H1 (cell line): ENCODE results near the gene ZNF888. TPM values are rescaled to one million over a fixed set of nuclear protein-coding genes. Genes with fewer than 3 reads are reported as not detected.

ENCODE experiments used
- CTCF ChIA-PET: fragments of 300-600 bp; sonication (Branson Sonifier 250); formaldehyde crosslinking; loops from one replicate; lab custom pipeline; 2021; ENCODE audit not compliant: partially characterized antibody; lab: Charles Lee
- POLR2A ChIA-PET: fragments of 300-600 bp; sonication (Branson Sonifier 250); formaldehyde crosslinking; loops from one replicate; lab custom pipeline; 2021; ENCODE audit warnings: inconsistent platforms; ENCODE audit not compliant: partially characterized antibody; lab: Charles Lee
- DNase-seq, 2 experiments: peaks; one replicate each; pipeline versions ENCODE4 v3.0.0 to v3.0.0-alpha.2; 2010 to 2022; ENCODE audit warnings: low spot score in 2 of 2, low read depth in 1 of 2, mixed read lengths in 1 of 2
- FAIRE-seq: peaks from 2 replicates; lab custom pipeline; 2011; peaks lifted over from hg19 to GRCh38; lab: Jason Lieb, UNC
- H2AFZ ChIP-seq: 2 replicates; pipeline ENCODE4 v1.8.1; 2012; ENCODE audit warnings: low read length, inconsistent platforms
- H2AK5ac ChIP-seq: 2 replicates; pipeline ENCODE4 v1.6.1; 2013; ENCODE audit warnings: low read depth, low read length
- H2BK120ac ChIP-seq: replicated peaks from 2 replicates; pipeline ENCODE3; 2013; ENCODE audit warnings: low read depth, low read length, inconsistent platforms
- H2BK12ac ChIP-seq: 2 replicates; pipeline ENCODE4 v1.6.1; 2013; ENCODE audit warnings: low read depth, low read length
- H2BK15ac ChIP-seq: 2 replicates; pipeline ENCODE4 v1.6.1; 2013; ENCODE audit warnings: low read length
- H2BK20ac ChIP-seq: 2 replicates; pipeline ENCODE4 v1.6.1; 2013; ENCODE audit warnings: low read length
- H2BK5ac ChIP-seq: 2 replicates; pipeline ENCODE4 v1.6.1; 2013; ENCODE audit warnings: low read depth, low read length
- H3K14ac ChIP-seq: 2 replicates; pipeline ENCODE4 v1.6.1; 2013; ENCODE audit warnings: inconsistent platforms; ENCODE audit not compliant: insufficient read length
- H3K18ac ChIP-seq: 2 replicates; pipeline ENCODE4 v1.6.1; 2013; ENCODE audit warnings: low read length; ENCODE audit errors: extremely low read depth
- H3K23ac ChIP-seq: 2 replicates; pipeline ENCODE4 v1.6.1; 2013; ENCODE audit warnings: inconsistent platforms; ENCODE audit not compliant: insufficient read length
- H3K23me2 ChIP-seq: 2 replicates; pipeline ENCODE4 v1.6.1; 2013; ENCODE audit warnings: low read depth, low read length
- H3K27ac ChIP-seq: 2 replicates; pipeline ENCODE4 v1.6.1; 2011; ENCODE audit warnings: low read depth, low read length, inconsistent platforms
- H3K27me3 ChIP-seq, 4 experiments: replicated peaks in 1 of 4; 1 replicate in 1 of 4; 2 replicates in 3 of 4; pipeline versions ENCODE4 v1.6.1 to v1.8.1; 2011 to 2013; ENCODE audit warnings: low read length in 3 of 4, mild to moderate bottlenecking in 3 of 4, inconsistent platforms in 2 of 4, mixed read lengths in 2 of 4, moderate library complexity in 1 of 4; ENCODE audit not compliant: control insufficient read depth in 3 of 4, insufficient read depth in 3 of 4; ENCODE audit errors: extremely low read depth in 1 of 4
- H3K36me3 ChIP-seq, 4 experiments: 2 replicates each; pipeline versions ENCODE4 v1.6.1 to v1.8.1; 2011 to 2013; ENCODE audit warnings: mild to moderate bottlenecking in 4 of 4, low read length in 3 of 4, moderate library complexity in 2 of 4, control low read depth in 1 of 4, inconsistent platforms in 1 of 4; ENCODE audit not compliant: insufficient read depth in 4 of 4, control insufficient read depth in 2 of 4
- H3K4ac ChIP-seq: replicated peaks from 2 replicates; pipeline ENCODE3; 2013; ENCODE audit warnings: low read length, low read depth, mixed read lengths, inconsistent platforms; ENCODE audit not compliant: insufficient read length
- H3K4me1 ChIP-seq, 4 experiments: replicated peaks in 1 of 4; 1 replicate in 1 of 4; 2 replicates in 3 of 4; pipeline versions ENCODE4 v1.6.1 to v1.8.1; 2011 to 2013; ENCODE audit warnings: low read length in 3 of 4, inconsistent platforms in 2 of 4, mixed read lengths in 1 of 4; ENCODE audit not compliant: insufficient read depth in 4 of 4, control insufficient read depth in 3 of 4
- H3K4me2 ChIP-seq, 2 experiments: 2 replicates each; pipeline versions ENCODE4 v1.6.1 to v1.8.1; 2011 to 2013; ENCODE audit warnings: low read depth in 2 of 2, low read length in 2 of 2, control low read depth in 1 of 2, inconsistent platforms in 1 of 2, mild to moderate bottlenecking in 1 of 2; ENCODE audit not compliant: insufficient read depth in 1 of 2
- H3K4me3 ChIP-seq, 4 experiments: fragments of 200-600, 300-600 bp in 1 of 4; sonication (generic), shearing (Covaris generic), sonication (Bioruptor Twin) in 1 of 4; 2 replicates each; pipeline versions ENCODE4 v1.5.1 to v1.8.1; 2011 to 2016; ENCODE audit warnings: low read length in 4 of 4, low read depth in 3 of 4, control low read depth in 2 of 4, inconsistent platforms in 2 of 4, mild to moderate bottlenecking in 2 of 4, mixed read lengths in 1 of 4, moderate library complexity in 1 of 4; ENCODE audit not compliant: insufficient read depth in 2 of 4; ENCODE audit errors: extremely low read depth in 1 of 4
- H3K56ac ChIP-seq: replicated peaks from 2 replicates; pipeline ENCODE3; 2013; ENCODE audit warnings: low read depth, mild to moderate bottlenecking, mixed read lengths, low read length, inconsistent platforms; ENCODE audit not compliant: insufficient read length
- H3K79me1 ChIP-seq: 2 replicates; pipeline ENCODE4 v1.6.1; 2013; ENCODE audit warnings: low read depth, low read length, control low read depth
- H3K79me2 ChIP-seq, 2 experiments: 2 replicates each; pipeline versions ENCODE4 v1.6.1 to v1.8.1; 2012 to 2013; ENCODE audit warnings: low read length in 2 of 2, mild to moderate bottlenecking in 2 of 2, inconsistent platforms in 1 of 2; ENCODE audit not compliant: insufficient read depth in 2 of 2, control insufficient read depth in 1 of 2
- H3K9ac ChIP-seq, 4 experiments: replicated peaks in 1 of 4; 1 replicate in 1 of 4; 2 replicates in 3 of 4; pipeline versions ENCODE4 v1.6.1 to v1.8.1; 2011 to 2013; ENCODE audit warnings: low read depth in 3 of 4, low read length in 3 of 4, control low read depth in 2 of 4, mild to moderate bottlenecking in 2 of 4, moderate library complexity in 2 of 4, inconsistent platforms in 1 of 4; ENCODE audit errors: extremely low read depth in 1 of 4
- H3K9me3 ChIP-seq, 2 experiments: 2 replicates each; pipeline versions ENCODE4 v1.6.1 to v1.8.1; 2012 to 2013; ENCODE audit warnings: mild to moderate bottlenecking in 2 of 2, moderate library complexity in 2 of 2, control low read depth in 1 of 2, inconsistent platforms in 1 of 2, low read depth in 1 of 2, low read length in 1 of 2, mixed read lengths in 1 of 2; ENCODE audit not compliant: insufficient read depth in 2 of 2
- H4K20me1 ChIP-seq, 2 experiments: replicated peaks in 1 of 2; 2 replicates each; pipeline versions ENCODE3 to v1.8.1; 2011 to 2013; ENCODE audit warnings: inconsistent platforms in 2 of 2, low read length in 2 of 2, mild to moderate bottlenecking in 1 of 2; ENCODE audit not compliant: insufficient read depth in 2 of 2, control insufficient read depth in 1 of 2
- H4K5ac ChIP-seq: 2 replicates; pipeline ENCODE4 v1.6.1; 2013; ENCODE audit warnings: low read length, low read depth, mixed read lengths, inconsistent platforms; ENCODE audit not compliant: insufficient read length
- H4K8ac ChIP-seq: 2 replicates; pipeline ENCODE4 v1.8.0; 2013; ENCODE audit warnings: mild to moderate bottlenecking, moderate library complexity, low read length, inconsistent platforms; ENCODE audit not compliant: insufficient read depth; ENCODE audit errors: extremely low read depth
- H4K91ac ChIP-seq: replicated peaks from 2 replicates; pipeline ENCODE3; 2013; ENCODE audit warnings: low read length, mixed read lengths, inconsistent platforms; ENCODE audit not compliant: insufficient read length
- POU5F1 ChIP-seq: IDR thresholded peaks from 2 replicates; pipeline ENCODE4 v1.6.1; 2011; ENCODE audit warnings: low read depth, mild to moderate bottlenecking, low read length, moderate library complexity
- WGBS, 2 experiments: shearing (Covaris generic) in 1 of 2; methylation state at CpG; one replicate each; pipeline versions ENCODE4 v1.1.6 to v1.1.7; 2013 to 2015; ENCODE audit warnings: low lambda C conversion rate in 2 of 2, mixed read lengths in 2 of 2, inconsistent platforms in 1 of 2, low coverage in 1 of 2, missing lambda C conversion rate in 1 of 2; ENCODE audit not compliant: insufficient replicate concordance in 2 of 2, insufficient coverage in 1 of 2, insufficient read length in 1 of 2; ENCODE audit errors: extremely low coverage in 1 of 2, missing lambda C conversion rate in 1 of 2; 5-methylcytosine and 5-hydroxymethylcytosine counted together
- polyA plus RNA-seq, 7 experiments: library from polyadenylated mRNA; depleted of rRNA in 3 of 7; stranded (reverse) in 5 of 7; unstranded in 2 of 7; fragments of >200 nt in 5 of 7; fragments of 200-250 nt in 2 of 7; gene quantifications; 1 replicate in 5 of 7; 2 replicates in 1 of 7; 4 replicates in 1 of 7; pipeline versions ENCODE4 v1.2.1 to v1.2.3, GENCODE V29; 2011 to 2013; ENCODE audit warnings: missing spikeins in 2 of 7, mixed read lengths in 2 of 7
- total RNA-seq: library from RNA; stranded (reverse); fragmentation: NEBNext Ultra II Directional; extraction: Animal tissue kit (Norgen Biotek cat#: 25700); gene quantifications from 2 replicates; pipeline ENCODE4 v1.2.1, GENCODE V29; 2021

The ZNF888 gene
- total and polyA plus RNA-seq, 2 of the 8 experiments (the other 6 are each of a cell fraction or from before 2014, with no cell fraction given): 1.1 to 8.6 TPM

DNA sequence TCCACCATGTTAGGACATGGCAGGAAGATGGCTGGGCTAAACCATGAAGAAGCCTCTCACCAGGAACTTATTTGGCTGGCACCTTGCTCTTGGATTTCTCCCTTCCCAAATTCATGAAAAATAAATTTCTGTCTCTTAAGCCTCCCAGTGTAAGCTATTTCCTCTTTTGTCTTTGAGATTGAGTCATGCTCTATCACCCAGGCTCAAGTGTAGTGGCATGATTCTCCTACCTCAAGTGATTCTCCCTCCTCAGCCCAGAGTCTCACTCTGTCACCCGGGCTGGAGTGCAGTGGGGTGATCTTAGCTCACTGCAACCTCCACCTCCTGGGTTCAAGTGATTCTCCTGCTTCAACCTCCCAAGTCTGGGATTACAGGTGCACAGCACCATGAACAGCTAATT is 12.6 kb downstream of the ZNF888 start:
- CTCF ChIA-PET: interaction anchor here (0.7 to 1.1 kb wide), 2 partner anchors 83 to 178 kb away, joined by 3 read pairs; no protein-coding TSS in a partner anchor
- Histone ChIP-seq H3K4me2 (no peak overlapping the region), H3K79me1 (no peaks in the 10 kb centered on the region), H4K5ac (no peak overlapping the region), H2AK5ac (no peak overlapping the region), H3K23me2 (no peaks in the 10 kb centered on the region), H3K4ac (no peak overlapping the region), H4K8ac (no peak overlapping the region), H4K20me1 (no peaks in the 10 kb centered on the region), H3K23ac (no peak overlapping the region), H3K36me3 (peaks cover 0 to 23% (median 10%) of the 10 kb centered on the region in 4 experiments; a peak in 6 of 8 replicates), H3K27me3 (no peaks in the 10 kb centered on the region), H3K14ac (no peak overlapping the region), H2AFZ (no peak overlapping the region), H2BK20ac (no peak overlapping the region), H2BK15ac (no peak overlapping the region), H3K27ac (no peak overlapping the region), H2BK12ac (no peak overlapping the region), H3K4me1 (no peaks in the 10 kb centered on the region), H3K56ac (no peak overlapping the region), H2BK120ac (no peak overlapping the region), H3K9ac (no peak overlapping the region), H4K91ac (no peak overlapping the region), H3K18ac (no peak overlapping the region), H3K4me3 (no peak overlapping the region), H2BK5ac (no peak overlapping the region), H3K79me2 (no peaks in the 10 kb centered on the region), H3K9me3 (no peaks in the 10 kb centered on the region)
- FAIRE-seq: no peak
- WGBS, 2 experiments: 80% methylated on average over 1 of the region's 1 CpG; no CpG with 5 or more reads in 1 of the 2 experiments
- DNase-seq: no peak
- POLR2A ChIA-PET: interaction anchor here (1.7 kb wide), 1 partner anchor 14 kb away, joined by 4 read pairs; no protein-coding TSS in a partner anchor
- no peak for TF ChIP-seq POU5F1
